MM.1S (cell line): ENCODE results near the gene HMCES.
"Not testable (repeated sequence)": the region's sequence is repeated elsewhere in the genome, so short reads cannot be mapped to it uniquely, and the experiment has no call there.

ENCODE experiments used
- DNase-seq: peaks from one replicate; pipeline ENCODE4 v3.0.0-alpha.2; 2015
- H2AFZ ChIP-seq: fragments of 300-600 bp; sonication (generic); 2 replicates; pipeline ENCODE4 v1.6.0; 2016; ENCODE audit warnings: antibody characterized with exemption, low read length
- H3F3A ChIP-seq: fragments of 300-600 bp; sonication (generic); 2 replicates; pipeline ENCODE4 v1.6.1; 2016; ENCODE audit warnings: mild to moderate bottlenecking, antibody characterized with exemption, low read length, moderate library complexity, mixed read lengths; ENCODE audit not compliant: insufficient read depth
- H3K27ac ChIP-seq: fragments of 300-600 bp; sonication (generic); 2 replicates; pipeline ENCODE4 v1.5.1; 2016; ENCODE audit warnings: mild to moderate bottlenecking, low read length
- H3K27me3 ChIP-seq: fragments of 300-600 bp; sonication (generic); replicated peaks from 2 replicates; pipeline ENCODE4 v1.6.0; 2016; ENCODE audit warnings: low read length; ENCODE audit not compliant: insufficient read depth
- H3K36me3 ChIP-seq: fragments of 300-600 bp; sonication (generic); replicated peaks from 2 replicates; pipeline ENCODE4 v1.6.1; 2016; ENCODE audit warnings: mild to moderate bottlenecking, low read length, mixed read lengths; ENCODE audit not compliant: insufficient read depth
- H3K4me1 ChIP-seq: fragments of 300-600 bp; sonication (generic); 2 replicates; pipeline ENCODE4 v1.6.1; 2016; ENCODE audit warnings: low read length, mixed read lengths
- H3K4me2 ChIP-seq: fragments of 300-600 bp; sonication (generic); 2 replicates; pipeline ENCODE4 v1.6.0; 2016; ENCODE audit warnings: low read depth, low read length
- H3K4me3 ChIP-seq: fragments of 300-600 bp; sonication (generic); 2 replicates; pipeline ENCODE4 v1.5.1; 2016; ENCODE audit warnings: low read length, mixed read lengths
- H3K79me2 ChIP-seq: fragments of 300-600 bp; sonication (generic); 2 replicates; pipeline ENCODE4 v1.6.1; 2016; ENCODE audit warnings: mixed run types, low read length, mixed read lengths
- H3K9ac ChIP-seq: fragments of 300-600 bp; sonication (generic); 2 replicates; pipeline ENCODE4 v1.6.1; 2016; ENCODE audit warnings: low read length, mixed read lengths
- H3K9me2 ChIP-seq: fragments of 300-600 bp; sonication (generic); replicated peaks from 2 replicates; pipeline ENCODE4 v1.6.1; 2016; ENCODE audit warnings: mild to moderate bottlenecking, low read length, mixed read lengths; ENCODE audit not compliant: insufficient read depth
- H3K9me3 ChIP-seq: fragments of 300-600 bp; sonication (generic); replicated peaks from 2 replicates; pipeline ENCODE4 v1.6.1; 2016; ENCODE audit warnings: mild to moderate bottlenecking, low read length, mixed read lengths; ENCODE audit not compliant: insufficient read depth
- H4K20me1 ChIP-seq: fragments of 300-600 bp; sonication (generic); 2 replicates; pipeline ENCODE4 v1.6.1; 2016; ENCODE audit warnings: mild to moderate bottlenecking, low read length, moderate library complexity, mixed read lengths; ENCODE audit not compliant: insufficient read depth
- EZH2 ChIP-seq: fragments of 300-600 bp; sonication (generic); optimal IDR thresholded peaks from 2 replicates; pipeline ENCODE3; 2017; ENCODE audit warnings: low read depth, mild to moderate bottlenecking, antibody characterized with exemption, low read length, mixed read lengths
- EZH2phosphoT487 ChIP-seq: fragments of 300-600 bp; sonication (generic); IDR thresholded peaks from 2 replicates; pipeline ENCODE4 v1.6.1; 2018; ENCODE audit warnings: antibody characterized with exemption, low read length
- TF ChIP-seq, protein P1 (sequence below): fragments of 300-600 bp; sonication (generic); IDR thresholded peaks from 2 replicates; pipeline ENCODE4 v1.5.1; 2016; ENCODE audit warnings: antibody characterized with exemption, low read length, mixed read lengths

The HMCES gene

DNA sequence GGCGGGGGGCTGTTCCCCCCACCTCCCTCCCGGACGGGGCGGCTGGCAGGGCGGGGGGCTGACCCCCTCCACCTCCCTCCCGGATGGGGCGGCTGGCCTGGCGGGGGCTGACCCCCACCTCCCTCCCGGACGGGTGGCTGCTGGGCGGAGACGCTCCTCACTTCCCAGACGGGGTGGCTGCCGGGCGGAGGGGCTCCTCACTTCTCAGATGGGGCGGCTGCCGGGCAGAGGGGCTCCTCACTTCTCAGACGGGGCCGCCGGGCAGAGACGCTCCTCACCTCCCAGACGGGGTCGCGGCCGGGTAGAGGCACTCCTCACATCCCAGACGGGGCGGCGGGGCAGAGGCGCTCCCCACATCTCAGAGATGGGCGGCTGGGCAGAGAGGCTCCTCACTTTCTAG is 61.2 kb downstream of the HMCES start:
- H2AFZ ChIP-seq, H3K4me3 ChIP-seq, H3K36me3 ChIP-seq, H4K20me1 ChIP-seq, H3K4me2 ChIP-seq, H3K9me3 ChIP-seq, H3K9me2 ChIP-seq, H3F3A ChIP-seq, H3K27me3 ChIP-seq, H3K79me2 ChIP-seq, H3K27ac ChIP-seq, DNase-seq, H3K9ac ChIP-seq: not testable (repeated sequence)
- peaks cover 13% of the 10 kb centered on the region for H3K4me1 ChIP-seq

DNA sequence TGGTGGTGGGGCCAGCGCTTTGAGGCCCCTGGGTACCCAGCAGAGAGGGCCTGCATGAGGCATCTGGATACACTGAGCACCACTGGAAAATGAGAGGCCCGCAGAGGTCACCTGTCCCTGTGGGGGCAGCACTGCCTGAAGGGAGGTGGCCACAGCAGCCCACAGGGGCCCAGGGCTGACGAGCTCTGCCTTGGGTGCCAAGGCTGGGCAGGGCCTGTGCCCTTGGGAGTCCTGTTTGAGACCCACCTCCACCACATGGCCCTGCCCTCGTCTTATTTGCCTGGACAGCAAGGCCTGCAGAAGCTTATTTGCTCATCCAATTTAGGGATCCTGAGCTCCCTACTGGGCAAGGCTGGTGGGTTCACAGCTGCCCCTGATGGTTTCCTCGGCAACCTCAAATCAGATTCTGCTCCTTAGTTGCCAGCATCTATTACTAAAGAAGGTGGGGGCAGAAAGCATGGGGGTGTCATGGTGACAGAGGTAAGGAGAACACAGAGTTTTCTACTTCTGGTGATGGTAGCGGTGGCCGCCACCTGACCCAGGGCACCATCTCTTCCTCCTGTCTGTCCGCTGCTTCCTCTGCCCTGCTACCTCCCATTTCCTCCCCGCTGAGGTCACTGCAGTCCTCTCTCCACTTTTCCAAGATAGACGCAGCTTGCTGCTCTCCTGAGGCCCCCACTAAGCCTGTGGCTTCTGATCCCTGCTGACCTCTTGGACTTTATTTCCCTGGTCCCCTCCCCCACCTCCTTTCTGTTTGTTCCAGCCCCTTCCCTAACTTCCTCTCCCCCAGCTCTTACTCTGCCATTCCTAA is 62.9 kb downstream of the HMCES start:
- Histone ChIP-seq H3K4me3 (no peak overlapping the region), H3K27ac (no peak overlapping the region), H3K4me2 (no peak overlapping the region), H4K20me1 (no peaks in the 10 kb centered on the region), H3K9me2 (no peaks in the 10 kb centered on the region), H3K79me2 (no peaks in the 10 kb centered on the region), H3K9ac (no peak overlapping the region), H2AFZ (no peak overlapping the region), H3F3A (no peaks in the 10 kb centered on the region), H3K27me3 (0 out of 2 replicates have a peak, but pooled peaks cover 6% of the 10 kb centered on the region), H3K9me3 (no peaks in the 10 kb centered on the region), H3K36me3 (no peaks in the 10 kb centered on the region), H3K4me1 (no peaks in the 10 kb centered on the region)
- TF ChIP-seq EZH2phosphoT487 (no peak), EZH2 (no peak)
- TF ChIP-seq, protein P1, sequence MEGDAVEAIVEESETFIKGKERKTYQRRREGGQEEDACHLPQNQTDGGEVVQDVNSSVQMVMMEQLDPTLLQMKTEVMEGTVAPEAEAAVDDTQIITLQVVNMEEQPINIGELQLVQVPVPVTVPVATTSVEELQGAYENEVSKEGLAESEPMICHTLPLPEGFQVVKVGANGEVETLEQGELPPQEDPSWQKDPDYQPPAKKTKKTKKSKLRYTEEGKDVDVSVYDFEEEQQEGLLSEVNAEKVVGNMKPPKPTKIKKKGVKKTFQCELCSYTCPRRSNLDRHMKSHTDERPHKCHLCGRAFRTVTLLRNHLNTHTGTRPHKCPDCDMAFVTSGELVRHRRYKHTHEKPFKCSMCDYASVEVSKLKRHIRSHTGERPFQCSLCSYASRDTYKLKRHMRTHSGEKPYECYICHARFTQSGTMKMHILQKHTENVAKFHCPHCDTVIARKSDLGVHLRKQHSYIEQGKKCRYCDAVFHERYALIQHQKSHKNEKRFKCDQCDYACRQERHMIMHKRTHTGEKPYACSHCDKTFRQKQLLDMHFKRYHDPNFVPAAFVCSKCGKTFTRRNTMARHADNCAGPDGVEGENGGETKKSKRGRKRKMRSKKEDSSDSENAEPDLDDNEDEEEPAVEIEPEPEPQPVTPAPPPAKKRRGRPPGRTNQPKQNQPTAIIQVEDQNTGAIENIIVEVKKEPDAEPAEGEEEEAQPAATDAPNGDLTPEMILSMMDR = no peak
- DNase-seq = no peak

DNA sequence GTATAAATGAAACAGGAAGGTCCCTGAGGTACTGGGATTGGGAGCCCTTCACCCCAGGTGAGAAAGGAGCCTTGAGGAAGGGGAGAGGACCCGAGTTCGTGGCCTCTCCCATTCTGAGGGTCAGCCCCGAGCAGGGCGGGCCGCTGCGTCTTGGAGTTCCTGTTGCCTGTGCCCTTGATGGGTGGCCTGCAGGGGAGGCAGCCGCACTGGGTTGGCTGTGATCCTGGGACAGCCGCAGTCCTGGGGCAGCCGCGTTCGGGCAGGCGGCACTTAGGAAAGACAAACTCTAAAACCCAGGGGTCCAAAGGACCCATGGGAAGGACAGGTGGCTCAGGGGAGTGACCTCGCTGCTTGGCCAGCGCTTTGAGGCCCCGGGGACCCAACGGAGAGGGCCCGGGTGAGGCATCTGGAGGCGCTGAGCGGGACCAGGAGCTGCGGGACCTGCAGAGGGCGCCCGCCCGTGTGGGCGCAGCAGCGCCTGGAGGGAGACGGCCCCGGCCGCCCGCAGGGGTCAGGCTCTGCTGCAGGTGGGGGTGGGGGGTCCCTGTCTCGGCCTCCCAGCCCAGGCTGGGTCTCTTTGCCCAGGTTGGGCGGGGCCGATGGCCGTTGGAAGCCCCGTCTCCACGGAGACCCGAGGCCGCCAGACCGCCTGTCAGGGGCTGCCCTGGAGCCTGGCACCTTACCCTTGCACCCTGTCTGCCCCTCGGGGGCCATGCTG is 65.1 kb downstream of the HMCES start:
- no peaks in the 10 kb centered on the region for H3K36me3 ChIP-seq
- H2AFZ ChIP-seq = peak overlapping the region; percentile 69
- no peaks in the 10 kb centered on the region for H3K9me2 ChIP-seq
- H3K4me3 ChIP-seq = peak overlapping the region; percentile 56
- H3F3A ChIP-seq = no peaks in the 10 kb centered on the region
- no peaks in the 10 kb centered on the region for H4K20me1 ChIP-seq
- H3K4me2 ChIP-seq = peak overlapping the region; percentile 94
- H3K9me3 ChIP-seq = no peaks in the 10 kb centered on the region
- H3K4me1 ChIP-seq = no peaks in the 10 kb centered on the region
- 0 out of 2 replicates have a peak, but pooled peaks cover 6% of the 10 kb centered on the region for H3K27me3 ChIP-seq
- H3K27ac ChIP-seq = no peak overlapping the region
- no peak for TF ChIP-seq EZH2
- TF ChIP-seq, protein P1 = peak; percentile 70
- no peak for TF ChIP-seq EZH2phosphoT487
- DNase-seq = peak; percentile 55
- peak overlapping the region; percentile 35; the same call in 1 of the 2 replicates for H3K9ac ChIP-seq
- H3K79me2 ChIP-seq = no peaks in the 10 kb centered on the region
